ENCODE measurements around the gene ADI1. TPM values are rescaled to one million over a fixed set of nuclear protein-coding genes. Genes with fewer than 3 reads are reported as not detected.

The ADI1 gene
- total RNA-seq, 1 donor from 2014 or later, result 21.6 TPM

- H3K27ac Mint-ChIP-seq (ENCODE audit: unreplicated experiment), result no peak overlapping the region
- H3K36me3 Mint-ChIP-seq (ENCODE audit: low read depth, unreplicated experiment), result no peaks in the 10 kb centered on the region
- no peak for DNase-seq (ENCODE audit: low spot score)
- peaks cover 4% of the 10 kb centered on the region for H3K4me1 Mint-ChIP-seq (ENCODE audit: unreplicated experiment)
- no peak for TF ChIP-seq CTCF (IDR thresholded peaks at IDR 0.05; ENCODE audit: unreplicated experiment)
- H3K4me3 Mint-ChIP-seq (ENCODE audit: unreplicated experiment), result no peak overlapping the region
- H3K9me3 Mint-ChIP-seq (ENCODE audit: unreplicated experiment), result no peaks in the 10 kb centered on the region
- peaks cover 8% of the 10 kb centered on the region for H3K27me3 Mint-ChIP-seq (ENCODE audit: unreplicated experiment)
Measured at GRCh38 chr2:3491306-3491705, 28.0 kb downstream of the ADI1 start.

DNA sequence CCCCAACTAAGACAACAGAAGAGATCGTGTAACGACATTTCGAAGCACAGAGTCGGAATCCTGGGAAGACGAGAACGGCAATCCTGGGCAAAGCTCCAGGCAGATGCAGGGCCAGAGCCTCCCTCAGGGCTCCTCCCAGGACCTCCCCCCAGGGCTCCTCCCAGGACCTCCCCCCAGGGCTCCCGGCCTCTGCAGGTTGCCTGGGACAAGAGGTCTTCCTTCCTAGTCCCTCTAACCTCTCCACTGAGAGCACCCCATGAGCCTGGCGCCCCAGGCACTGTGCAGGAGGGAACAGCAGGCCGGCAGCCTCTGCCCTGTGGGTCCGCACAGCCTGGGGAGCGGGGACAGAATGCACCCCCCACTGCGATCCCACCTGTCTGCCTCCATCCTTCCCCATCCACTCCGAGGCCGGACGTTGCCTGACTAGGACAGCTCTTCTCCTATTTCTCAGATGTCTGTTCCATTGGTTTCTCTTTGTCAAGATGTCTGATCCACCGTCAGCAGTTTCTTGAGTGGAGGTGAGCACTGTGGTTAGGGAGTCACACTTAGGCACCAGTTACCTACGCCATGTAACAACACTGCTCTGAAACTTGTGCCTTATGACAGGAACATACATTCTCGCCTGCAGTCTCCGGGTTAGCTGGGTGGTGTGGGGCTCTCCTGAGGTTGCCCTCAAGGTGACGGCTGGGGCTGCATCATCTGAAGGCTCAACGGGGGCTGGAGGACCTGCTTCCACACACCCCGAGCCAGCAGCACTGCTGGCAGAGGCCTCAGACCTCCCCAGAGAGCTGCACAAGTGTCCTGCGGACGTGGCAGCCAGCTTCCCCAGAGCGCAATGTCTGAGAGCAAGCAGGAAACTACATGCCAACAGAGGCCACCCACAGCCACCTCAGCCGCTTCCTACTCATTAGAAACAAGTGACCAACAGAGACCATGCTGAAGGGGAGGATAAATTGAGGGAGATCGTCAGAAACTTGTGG lies 28.9 kb downstream of the ADI1 start:
- H3K27me3 Mint-ChIP-seq (ENCODE audit: unreplicated experiment), result peaks cover 8% of the 10 kb centered on the region
- H3K4me3 Mint-ChIP-seq (ENCODE audit: unreplicated experiment), result no peak overlapping the region

GRCh38 chr2:3489764-3490115 lies 29.6 kb downstream of the ADI1 start:
- no peak for TF ChIP-seq CTCF (IDR thresholded peaks at IDR 0.05; ENCODE audit: unreplicated experiment)
- Mint-ChIP-seq H3K9me3 (ENCODE audit: unreplicated experiment) (no peaks in the 10 kb centered on the region), H3K4me3 (ENCODE audit: unreplicated experiment) (no peak overlapping the region), H3K27me3 (ENCODE audit: unreplicated experiment) (peaks cover 9% of the 10 kb centered on the region), H3K36me3 (ENCODE audit: low read depth, unreplicated experiment) (peaks cover 7% of the 10 kb centered on the region), H3K4me1 (ENCODE audit: unreplicated experiment) (peaks cover 4% of the 10 kb centered on the region), H3K27ac (ENCODE audit: unreplicated experiment) (no peak overlapping the region)
- no peak for DNase-seq (ENCODE audit: low spot score)

More for the DNA sequence above, 28.9 kb downstream of the ADI1 start:
- H3K4me1 Mint-ChIP-seq (ENCODE audit: unreplicated experiment), result peaks cover 4% of the 10 kb centered on the region
- DNase-seq (ENCODE audit: low spot score), result no peak
- no peaks in the 10 kb centered on the region for H3K9me3 Mint-ChIP-seq (ENCODE audit: unreplicated experiment)
- H3K36me3 Mint-ChIP-seq (ENCODE audit: low read depth, unreplicated experiment), result peaks cover 4% of the 10 kb centered on the region
- no peak overlapping the region for H3K27ac Mint-ChIP-seq (ENCODE audit: unreplicated experiment)
- TF ChIP-seq CTCF (IDR thresholded peaks at IDR 0.05; ENCODE audit: unreplicated experiment), result no peak

DNA sequence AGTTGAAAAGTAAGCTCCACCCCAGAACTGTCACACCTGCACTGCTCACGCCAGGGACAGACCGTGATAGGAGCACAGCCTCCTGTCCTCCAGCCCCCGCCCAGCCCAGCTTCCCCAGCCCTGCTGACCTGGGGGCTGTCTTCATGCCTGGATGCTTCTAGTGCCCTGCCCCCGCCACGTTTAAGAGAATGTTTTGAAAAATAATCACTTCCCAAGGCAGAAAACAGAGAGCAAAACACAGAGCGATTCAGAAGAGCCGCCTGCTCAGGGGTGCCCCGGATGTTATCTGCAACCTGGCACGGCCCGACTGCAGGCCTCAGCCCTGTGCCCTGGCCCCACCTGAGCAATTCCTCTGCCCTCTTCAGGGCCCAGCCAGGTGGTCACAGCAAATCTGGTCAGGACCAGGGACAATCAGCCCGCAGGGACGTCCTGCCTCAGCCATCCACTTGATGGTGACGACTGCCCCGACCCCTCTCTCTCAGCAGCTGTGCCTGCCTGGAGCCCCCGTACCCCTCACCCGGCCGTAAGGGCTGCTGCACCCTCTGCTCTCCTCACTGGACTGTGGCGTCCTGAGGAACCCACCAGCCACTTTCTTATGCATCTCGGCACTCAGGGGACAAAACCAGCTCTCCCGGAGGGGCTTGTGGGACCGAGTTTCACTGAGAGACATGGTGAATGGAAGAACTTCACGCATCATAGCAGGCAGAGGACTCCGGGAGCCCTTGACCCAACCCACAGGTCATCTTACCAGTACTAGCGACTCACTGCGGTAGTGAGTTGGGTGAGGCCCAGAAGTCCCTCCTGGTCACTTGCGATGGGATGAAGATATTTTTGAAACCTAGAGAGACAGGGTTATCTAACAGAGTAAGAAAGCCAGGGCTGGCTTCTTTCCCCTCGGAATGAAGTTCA lies 30.2 kb downstream of the ADI1 start:
- Mint-ChIP-seq H3K27me3 (ENCODE audit: unreplicated experiment) (peaks cover 9% of the 10 kb centered on the region), H3K36me3 (ENCODE audit: low read depth, unreplicated experiment) (peaks cover 8% of the 10 kb centered on the region), H3K4me1 (ENCODE audit: unreplicated experiment) (peaks cover 4% of the 10 kb centered on the region), H3K4me3 (ENCODE audit: unreplicated experiment) (no peak overlapping the region), H3K9me3 (ENCODE audit: unreplicated experiment) (no peaks in the 10 kb centered on the region), H3K27ac (ENCODE audit: unreplicated experiment) (no peak overlapping the region)
- no peak for TF ChIP-seq CTCF (IDR thresholded peaks at IDR 0.05; ENCODE audit: unreplicated experiment)
- no peak for DNase-seq (ENCODE audit: low spot score)

All from endothelial cell (in vitro differentiated cells).